HG03097 (cell line): ENCODE data around the gene TCERG1L.
"Not testable (repeated sequence)": the region's sequence is repeated elsewhere in the genome, so short reads cannot be mapped to it uniquely, and the experiment has no call there.

ENCODE experiments used
- ATAC-seq: cut with Tn5 transposase; IDR thresholded peaks from one replicate; pipeline ENCODE4 v1.9.1; 2021; ENCODE audit not compliant: unreplicated experiment, low FRiP score

TCERG1L gene

DNA sequence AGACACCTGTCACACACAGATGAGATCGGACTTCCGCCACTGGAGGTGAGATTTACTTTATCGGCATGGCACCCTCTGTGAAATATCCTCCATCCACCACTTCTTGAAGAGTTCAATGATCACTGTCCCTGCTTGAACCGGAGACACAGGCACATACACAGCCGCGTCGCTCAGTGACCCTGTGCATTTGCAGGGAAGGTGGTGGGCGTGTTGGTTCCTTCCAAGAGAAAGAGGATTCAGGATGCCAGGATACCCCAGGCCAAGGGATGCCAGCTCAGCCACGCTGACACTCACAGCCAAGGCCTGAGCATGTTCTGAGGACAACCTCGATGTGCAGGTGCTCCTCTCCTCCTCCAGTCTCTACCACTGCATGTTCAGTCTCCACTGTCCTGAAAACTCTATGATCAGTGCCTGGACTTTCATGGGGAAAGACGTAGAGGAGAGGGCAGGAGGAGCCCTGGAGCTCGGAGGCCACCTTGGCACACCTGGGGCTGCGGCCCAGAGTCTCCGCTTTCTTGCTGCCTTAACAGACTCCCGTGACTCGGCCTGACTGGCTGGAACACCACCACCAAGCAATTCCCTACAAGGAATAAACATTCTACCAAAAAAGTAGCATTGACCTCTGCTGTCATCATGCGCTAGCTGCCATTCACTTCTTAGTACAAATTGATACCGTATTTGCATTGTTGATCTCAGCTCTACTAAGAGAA lies 115.2 kb downstream of the TCERG1L start:
- ATAC-seq = no peak

DNA sequence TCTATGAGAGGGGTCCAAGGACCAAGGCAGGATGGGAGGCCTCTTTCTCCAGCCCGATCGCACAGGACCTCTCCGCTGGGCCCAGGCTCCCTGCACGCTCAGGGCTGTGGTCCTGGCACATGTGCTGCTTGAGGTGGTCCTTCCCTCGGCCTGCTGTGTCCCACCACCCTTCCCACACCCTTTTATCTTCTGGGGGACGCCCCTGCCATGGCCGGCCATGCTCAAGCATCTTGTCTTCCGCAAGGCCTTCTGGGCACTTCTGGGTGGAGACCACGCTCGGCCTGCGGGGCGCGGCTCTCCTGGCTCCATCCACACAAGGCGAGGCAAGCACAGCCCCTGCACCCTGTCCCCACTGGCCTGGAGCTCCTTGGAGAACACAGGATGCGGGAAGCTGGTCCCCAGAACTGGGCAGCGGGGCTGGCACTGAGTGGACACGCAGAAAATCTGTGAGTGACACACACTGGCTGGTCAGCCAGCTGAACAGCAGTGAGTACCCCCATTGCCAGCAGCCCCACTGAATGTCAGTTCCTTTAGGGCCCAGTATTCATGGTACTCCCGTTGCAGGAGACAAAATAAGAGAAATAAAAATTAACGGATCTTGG lies 115.9 kb downstream of the TCERG1L start:
- ATAC-seq = no peak

DNA sequence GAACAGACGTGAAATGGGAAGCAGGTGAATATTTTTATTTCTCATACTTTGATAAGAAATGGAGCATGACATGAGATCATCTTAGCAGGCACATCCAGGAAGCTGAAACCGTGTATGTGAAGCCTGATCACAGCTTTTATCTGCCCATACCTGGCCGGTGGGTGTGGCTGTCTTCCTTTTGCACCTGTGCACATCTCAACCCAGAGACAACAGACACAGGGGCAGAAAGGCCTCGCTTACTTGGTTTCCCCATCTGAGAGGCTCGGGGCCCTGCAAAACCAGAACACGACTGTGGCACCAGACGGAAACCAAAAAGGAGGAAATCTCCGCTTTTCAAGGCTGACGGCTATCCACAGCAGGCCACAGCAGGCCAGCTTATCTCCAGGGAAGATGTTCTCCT lies 116.4 kb downstream of the TCERG1L start:
- ATAC-seq = no peak

DNA sequence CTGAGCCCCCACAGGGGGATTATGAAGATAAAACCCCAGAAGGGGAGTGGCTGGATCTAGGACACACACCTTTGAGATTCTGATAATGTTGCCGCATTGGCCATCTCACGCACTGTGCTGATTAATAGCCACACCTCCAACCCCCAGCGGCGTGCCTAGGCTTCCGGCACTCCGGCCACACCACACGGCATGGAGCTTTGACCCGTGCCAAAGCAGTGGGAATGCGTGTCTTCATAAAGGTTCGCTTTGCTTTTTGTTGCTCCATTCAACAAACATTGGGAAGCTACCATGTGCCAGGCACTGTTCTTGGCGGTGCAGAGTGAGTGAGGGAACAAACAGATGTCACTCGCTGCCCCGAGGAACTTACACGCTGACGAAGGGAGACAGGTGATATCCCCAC lies 117.6 kb downstream of the TCERG1L start:
- no peak for ATAC-seq

DNA sequence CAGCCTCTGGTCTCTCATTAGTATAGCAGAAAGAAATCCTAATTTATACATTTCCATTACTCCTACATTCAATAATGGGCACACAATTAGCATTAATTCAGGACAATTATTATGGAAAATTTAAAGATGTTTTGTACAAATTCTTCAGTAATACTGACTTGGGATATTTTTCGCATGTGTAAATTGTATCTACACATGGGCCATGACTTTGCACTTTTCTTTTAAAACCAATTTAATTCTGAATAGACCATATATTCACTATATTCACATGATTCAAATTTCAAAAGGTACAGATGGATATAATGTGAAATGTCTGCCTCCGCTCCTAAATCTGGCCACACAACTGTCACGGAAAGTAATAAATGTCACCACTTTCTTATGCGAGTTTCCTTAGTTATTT lies 123.0 kb downstream of the TCERG1L start:
- no peak for ATAC-seq

DNA sequence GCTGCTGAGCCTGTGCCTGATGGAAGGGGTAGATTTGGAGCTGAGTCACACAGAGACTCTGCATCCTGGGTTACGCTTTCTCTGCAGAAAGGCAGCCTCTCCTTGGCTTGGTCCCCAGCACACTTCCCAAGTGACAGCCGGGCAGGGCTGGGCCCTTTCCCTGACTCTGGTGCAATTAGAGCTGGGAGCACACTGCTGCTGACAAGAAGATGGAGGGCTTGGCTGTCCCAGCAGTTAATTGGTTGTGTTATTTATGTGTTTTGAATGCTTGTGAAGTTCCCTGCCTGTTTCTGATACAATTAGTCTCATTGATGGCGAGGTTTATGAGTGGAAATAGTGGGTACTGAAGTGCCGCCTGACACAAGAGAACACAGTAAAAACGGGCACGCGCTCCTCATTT lies 123.6 kb downstream of the TCERG1L start:
- ATAC-seq = no peak

DNA sequence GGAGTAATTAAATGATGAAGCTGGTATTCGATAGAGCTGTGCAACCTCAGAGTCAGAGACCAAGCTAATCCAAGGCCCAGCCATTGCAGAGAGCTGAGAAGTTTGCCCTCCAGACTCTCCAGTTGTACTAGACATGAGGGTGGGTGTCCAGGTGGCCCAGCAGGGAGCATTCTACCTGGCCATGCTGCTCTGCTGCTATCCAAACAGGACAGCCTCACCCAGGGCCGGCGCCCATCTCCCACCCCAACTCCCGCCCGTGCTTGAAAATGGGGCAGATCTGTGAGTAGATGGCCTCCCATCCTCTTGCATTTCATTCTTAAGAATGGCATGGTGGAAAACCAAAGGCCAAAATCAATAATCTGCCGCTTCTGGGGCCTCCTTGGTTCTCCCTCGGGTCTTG lies 124.2 kb downstream of the TCERG1L start:
- ATAC-seq = no peak

DNA sequence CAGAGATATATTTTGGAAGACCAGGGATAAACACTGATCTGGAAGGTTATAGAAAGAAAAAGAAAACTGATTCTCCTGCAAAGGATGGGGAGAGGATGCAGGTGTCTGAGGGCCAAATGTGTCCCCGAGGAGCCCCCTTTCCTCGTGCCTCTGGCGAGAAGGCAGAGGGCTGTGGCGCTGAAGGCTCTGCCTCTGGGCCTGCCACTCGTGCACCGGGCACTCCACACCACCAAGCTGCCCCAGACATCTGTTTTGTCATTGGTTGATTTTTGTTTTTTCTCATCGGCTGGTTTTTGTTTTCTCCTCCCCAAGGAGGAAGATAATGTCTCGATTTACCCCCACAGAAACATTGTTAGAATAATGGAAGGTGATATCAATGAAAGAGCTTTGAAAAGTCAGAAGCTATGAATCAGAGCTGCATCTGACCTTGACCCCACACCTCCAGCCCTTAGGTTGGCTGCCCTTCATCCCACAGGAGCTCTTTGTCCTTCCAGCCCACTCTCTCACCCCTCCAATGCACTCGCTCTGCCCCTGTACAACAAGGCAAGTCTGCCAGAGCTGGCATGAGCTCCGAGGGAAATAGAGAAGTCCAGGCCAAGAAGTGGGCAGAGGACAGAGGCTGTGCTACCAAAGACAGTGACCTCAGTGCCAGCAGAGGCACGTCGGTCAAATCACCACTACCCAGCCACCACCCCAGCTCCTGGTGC lies 124.8 kb downstream of the TCERG1L start:
- no peak for ATAC-seq

DNA sequence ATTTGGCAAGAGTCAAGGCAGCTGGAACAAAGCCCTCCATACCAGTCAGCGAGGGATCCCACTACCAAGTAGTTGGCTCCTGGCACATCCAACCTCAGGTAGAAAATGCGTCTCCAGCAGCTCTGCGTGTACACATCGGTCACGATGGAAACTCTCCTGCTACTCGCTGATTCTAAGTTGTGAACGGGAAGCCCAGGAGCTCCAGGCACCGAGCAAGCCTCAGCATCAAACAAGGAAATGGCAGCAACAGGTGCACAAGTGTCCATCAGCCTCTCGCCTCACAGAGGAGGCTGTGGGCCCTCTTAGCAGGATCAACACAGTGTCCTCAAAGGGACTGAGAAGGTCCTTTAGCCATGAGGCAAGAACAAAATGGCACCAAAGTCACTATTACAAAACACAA lies 127.0 kb downstream of the TCERG1L start:
- ATAC-seq = no peak

DNA sequence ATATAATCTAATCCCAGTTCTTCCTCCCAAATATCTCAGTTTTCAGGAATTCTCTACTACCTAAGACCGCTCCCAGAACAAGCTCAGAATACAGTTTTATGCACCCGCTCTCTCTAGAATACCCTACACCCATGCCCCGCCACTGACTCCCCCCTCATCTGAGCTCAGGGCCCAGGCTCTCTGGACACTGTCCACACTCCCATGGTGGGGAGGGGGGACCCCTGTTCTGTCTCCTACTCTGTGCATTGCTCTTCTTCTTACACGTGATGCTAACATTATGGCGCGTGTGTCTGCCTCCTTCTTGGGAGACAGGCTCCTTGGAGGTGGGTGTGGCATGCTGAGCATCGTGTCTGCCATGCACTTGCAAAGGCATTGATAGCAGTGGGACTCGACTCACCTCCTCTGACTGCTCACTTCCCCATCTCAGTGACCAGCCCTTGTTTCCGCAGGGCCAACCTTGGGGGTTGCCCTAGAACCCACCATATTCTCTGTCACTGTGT lies 127.9 kb downstream of the TCERG1L start:
- no peak for ATAC-seq

DNA sequence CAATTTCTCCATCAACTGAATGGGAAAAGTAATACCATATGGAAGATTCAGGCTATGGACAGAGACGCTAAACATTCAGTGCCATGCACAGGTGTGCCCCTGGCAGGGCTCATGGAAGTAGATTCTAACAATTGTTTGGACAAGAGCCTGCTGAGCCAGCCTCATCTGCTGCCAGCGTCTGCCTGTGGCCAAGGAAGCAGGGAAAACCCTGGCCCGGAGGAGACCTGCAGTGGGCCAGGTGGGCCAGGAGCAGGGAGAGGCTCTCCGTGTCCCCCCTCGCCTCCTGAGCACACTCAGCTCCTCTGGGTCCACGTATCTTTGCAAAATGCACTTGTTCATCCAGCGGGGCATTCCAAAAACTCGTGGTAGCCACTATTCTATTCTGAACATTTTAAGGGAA lies 130.1 kb downstream of the TCERG1L start:
- ATAC-seq = no peak

DNA sequence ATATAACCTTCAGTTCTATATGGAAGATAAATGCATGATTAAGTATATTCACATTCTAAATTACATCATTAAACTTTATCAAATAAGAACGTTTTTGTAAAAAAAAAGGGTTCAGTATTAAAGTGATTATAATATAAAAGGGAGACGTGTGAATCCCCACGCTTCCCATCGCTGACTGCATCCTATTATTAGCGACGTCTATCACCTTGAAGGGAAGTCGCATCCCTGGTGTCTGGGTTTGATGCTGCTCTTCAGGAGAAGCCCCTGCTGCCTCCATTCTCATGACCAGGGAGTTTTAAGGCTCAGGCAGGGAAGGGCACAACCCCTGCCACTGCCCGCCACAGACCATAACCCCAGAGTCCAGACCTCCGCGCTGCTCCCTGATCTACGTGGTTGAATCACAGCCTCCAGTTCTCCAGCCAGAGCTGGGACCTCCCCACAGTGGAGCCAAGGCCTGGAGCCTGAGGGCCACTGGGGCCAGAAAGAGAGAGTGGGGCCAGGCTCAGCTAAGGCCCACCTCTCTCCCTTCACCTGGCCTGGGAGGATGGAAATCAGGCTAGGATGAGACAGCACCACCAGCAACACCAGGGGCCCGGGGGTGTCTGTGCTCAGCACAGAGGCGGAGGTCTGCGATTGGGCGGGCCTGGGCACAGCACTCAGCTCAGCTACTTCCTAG lies 130.6 kb downstream of the TCERG1L start:
- ATAC-seq = no peak

DNA sequence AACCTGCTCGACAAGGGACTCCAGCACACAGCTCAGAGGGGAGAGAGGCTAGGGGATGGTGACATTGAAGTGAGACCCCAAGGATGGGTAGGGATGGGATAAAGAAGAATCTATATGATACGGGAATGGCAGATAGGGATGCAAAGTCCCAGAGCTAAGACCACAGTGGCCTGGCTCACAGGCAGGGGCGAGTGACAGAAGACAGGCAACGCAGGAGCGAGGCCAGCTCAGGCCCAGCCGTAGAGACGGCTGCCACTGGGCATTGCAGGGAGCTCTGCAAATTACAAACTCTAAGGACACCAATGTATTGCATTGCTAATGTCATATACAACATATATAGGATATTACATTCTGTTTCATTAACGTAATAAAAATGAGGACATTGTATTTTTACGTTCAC lies 131.4 kb downstream of the TCERG1L start:
- ATAC-seq = no peak

DNA sequence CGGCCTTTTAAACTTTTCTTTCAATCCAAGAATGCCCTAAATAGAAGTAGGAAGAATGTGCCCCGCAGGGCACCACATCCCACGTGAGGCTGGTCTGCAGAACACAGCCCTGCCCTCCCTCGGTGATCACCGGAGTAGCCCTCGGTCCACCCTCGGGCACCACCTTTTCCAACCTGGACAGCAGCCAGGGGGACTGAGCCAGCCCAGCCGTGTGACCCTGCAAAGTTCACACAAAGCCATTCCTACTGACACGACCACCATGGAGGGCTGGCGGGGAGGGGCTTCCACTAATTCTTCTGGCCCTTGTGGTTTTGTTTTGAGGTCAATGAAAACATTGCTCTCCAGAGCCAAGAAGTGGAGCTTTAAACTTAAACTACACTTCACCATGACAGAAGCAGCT lies 132.2 kb downstream of the TCERG1L start:
- no peak for ATAC-seq

DNA sequence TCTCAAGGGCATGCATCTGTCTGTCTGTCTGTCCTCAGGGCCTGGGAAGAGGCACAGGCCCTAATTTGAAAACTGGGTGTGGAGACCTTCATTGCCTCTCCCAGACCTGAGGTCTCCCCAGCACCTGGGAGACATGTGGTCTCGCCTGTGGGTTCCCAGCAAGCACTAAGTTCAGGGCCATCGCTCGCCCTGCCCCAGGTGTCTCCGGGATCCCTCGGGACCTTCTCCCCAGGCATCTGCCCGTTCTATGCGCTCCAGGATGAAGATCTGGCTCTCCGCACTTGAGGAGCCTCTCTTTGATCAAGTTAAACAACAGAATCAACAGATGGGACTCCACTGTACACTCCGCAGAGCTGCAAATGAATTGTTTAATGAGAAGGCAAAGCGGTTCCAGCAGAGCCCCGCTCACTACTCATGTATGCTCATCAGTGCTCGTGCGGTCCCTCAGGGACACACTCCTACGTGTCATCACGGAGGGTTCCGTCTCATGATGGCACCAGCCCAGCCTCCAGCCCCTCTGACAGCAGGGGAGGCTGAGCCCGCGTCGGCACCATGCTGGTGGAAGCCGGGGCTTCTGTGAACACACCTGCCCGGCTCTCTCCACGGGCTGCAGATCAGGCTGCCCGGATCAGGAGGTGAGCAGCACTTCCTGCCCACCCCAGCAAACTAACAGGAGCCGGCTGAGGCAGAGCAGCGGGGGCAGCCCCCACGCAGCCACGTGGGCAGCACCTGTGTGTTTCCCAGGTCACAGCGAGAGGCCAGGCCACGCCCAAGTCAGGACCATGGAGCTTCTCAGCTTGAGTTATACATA lies 132.8 kb downstream of the TCERG1L start:
- ATAC-seq = no peak

DNA sequence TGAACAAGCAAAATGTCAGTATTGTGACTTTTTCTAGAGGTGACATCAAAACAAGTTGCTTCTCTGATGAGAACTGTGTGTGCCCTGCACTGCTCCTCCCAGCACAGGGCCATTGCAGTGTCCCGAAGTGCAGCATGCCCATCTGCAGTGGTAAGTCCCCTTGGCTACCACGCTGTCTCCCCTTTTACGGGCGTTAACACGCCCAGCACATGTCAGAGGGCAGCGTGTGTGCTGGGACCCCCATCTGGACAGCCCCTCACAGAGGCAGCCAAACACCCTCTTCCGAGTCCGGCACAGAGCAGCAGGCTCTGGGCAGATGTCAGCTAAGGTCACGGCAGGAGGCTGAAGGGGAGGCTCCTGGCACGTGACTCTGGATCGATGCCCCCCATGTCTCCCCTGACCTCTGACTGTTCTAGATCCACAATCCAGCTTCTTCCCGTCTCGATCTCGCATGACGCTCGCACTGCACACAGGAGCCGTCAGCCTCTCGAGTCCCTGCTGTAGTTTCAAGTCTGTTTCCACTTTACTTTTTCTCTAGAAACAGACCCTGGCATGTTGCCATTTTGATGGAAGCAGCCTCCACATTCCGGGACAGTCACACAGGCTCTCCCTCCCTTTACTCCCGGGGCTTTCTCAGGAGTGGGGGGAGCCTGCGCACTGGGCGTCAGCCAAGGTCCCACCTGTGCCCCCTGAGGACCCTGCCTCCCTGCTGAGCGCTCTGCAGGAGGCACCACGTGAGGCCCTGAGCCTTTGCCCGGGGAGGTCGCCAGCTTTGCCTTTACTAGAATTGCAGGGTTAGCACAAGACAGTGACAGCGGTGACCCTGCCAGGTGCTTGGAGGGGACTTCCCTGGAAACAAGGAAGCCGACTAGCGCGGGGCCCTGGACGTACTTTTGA lies 133.8 kb downstream of the TCERG1L start:
- ATAC-seq = no peak

DNA sequence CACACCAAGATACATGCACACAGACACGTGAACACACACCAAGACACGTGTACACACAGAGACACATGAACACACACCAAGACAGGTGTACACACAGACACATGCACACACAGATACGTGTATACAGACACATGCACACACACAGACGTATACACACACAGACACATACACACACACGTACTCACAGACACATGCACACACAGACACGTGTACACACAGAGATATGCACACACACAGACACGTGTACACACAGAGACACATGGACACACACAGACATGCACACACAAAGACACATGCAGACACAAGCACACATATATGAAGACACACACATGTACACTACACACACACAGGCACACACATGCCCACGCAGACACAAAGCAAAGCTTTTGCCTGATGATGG lies 134.6 kb downstream of the TCERG1L start:
- ATAC-seq = no peak

DNA sequence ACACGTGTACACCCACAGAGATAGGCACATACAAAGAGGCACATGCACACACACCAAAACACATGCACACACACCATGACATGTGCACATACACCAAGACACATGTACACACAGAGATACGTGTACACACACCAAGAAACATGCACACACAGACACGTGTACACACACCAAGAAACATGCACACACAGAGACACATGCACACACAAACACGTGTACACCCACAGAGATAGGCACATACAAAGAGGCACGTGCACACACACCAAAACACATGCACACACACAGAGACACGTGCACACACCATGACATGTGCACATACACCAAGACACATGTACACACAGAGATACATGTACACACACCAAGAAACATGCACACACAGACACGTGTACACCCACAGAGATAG lies 135.2 kb downstream of the TCERG1L start:
- not testable (repeated sequence) for ATAC-seq

DNA sequence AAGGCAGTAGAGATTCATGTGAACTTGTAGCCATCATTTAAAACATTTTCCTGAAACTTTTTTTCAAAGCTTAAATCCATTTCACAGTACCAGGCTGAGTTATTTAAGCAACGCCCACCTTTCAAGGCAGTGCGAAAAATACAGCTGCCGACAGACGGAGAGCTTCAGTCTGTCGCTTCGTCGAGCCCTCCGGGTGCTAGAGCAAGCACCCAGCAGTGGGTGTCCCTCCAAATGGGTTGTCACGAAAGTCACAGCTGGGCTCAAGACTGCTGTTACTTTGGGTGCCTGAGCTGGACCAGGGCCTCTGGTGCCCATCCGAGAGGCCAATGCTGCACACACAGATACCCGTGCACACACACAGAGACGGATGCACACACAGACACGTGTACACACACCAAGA lies 135.6 kb downstream of the TCERG1L start:
- ATAC-seq = no peak
